ENCODE data around the gene NCAM1.

DNA sequence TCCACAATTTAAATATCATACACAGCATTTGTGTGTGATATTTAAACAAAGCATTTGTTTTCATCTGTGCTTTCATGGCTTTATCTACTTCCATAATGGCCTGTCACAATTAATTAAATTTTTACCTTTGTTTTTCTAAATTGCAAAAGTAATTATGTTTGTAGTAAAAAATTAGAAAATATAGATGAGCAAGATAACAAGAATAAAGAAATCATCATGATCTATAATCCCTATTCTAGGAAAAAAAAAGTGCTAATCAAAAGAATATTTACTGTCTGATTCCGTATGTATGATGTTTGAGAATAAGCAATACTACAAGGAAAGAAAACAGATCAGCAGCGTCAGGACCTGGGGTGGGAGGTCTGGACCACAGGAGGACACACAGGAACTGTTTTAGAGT lies 149.9 kb downstream of the NCAM1 start:
- TF ChIP-seq, protein P1, sequence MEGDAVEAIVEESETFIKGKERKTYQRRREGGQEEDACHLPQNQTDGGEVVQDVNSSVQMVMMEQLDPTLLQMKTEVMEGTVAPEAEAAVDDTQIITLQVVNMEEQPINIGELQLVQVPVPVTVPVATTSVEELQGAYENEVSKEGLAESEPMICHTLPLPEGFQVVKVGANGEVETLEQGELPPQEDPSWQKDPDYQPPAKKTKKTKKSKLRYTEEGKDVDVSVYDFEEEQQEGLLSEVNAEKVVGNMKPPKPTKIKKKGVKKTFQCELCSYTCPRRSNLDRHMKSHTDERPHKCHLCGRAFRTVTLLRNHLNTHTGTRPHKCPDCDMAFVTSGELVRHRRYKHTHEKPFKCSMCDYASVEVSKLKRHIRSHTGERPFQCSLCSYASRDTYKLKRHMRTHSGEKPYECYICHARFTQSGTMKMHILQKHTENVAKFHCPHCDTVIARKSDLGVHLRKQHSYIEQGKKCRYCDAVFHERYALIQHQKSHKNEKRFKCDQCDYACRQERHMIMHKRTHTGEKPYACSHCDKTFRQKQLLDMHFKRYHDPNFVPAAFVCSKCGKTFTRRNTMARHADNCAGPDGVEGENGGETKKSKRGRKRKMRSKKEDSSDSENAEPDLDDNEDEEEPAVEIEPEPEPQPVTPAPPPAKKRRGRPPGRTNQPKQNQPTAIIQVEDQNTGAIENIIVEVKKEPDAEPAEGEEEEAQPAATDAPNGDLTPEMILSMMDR (IDR thresholded peaks at IDR 0.05) = no peak
- TF ChIP-seq POLR2AphosphoS5 (IDR thresholded peaks at IDR 0.05) (no peak), POLR2A (IDR thresholded peaks at IDR 0.05) (no peak)
